ENCODE data around the gene CCNK. TPM values are rescaled to one million over a fixed set of nuclear protein-coding genes. Genes with fewer than 3 reads are reported as not detected.

CCNK gene
- total RNA-seq, 1 donor from 2014 or later = 64.8 TPM

DNA sequence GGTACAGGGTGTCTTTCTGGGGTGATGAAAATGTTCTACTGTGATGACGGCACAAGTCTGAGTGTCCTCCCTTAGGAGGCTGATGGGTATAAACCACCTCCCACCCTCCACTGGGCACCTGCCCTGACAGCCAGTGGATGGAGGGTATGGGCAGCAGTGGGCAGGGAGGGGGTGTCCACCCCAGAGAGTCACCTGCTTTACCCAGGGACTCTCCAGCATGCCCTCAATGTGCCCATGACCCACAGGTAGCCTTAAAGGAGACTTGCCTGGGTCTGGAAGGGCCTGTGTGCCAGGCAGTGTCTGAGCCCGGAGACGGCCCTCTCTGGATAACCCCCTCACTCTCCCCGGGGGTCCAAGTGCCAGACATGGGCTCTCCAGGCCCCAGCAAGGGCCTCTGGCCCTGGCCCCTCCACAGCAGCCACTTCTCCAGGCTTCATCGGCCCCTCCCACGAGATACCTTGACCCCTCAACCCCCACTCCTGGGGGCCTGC lies 38.8 kb downstream of the CCNK start:
- Mint-ChIP-seq H3K36me3 (ENCODE audit: insufficient read depth) (no peaks in the 10 kb centered on the region), H3K27ac (no peak overlapping the region), H3K4me3 (ENCODE audit: low read depth) (no peak overlapping the region), H3K4me1 (ENCODE audit: low read depth) (peaks cover 33% of the 10 kb centered on the region), H3K27me3 (no peaks in the 10 kb centered on the region), H3K9me3 (ENCODE audit: low read depth) (no peaks in the 10 kb centered on the region)
- TF ChIP-seq, protein P1, sequence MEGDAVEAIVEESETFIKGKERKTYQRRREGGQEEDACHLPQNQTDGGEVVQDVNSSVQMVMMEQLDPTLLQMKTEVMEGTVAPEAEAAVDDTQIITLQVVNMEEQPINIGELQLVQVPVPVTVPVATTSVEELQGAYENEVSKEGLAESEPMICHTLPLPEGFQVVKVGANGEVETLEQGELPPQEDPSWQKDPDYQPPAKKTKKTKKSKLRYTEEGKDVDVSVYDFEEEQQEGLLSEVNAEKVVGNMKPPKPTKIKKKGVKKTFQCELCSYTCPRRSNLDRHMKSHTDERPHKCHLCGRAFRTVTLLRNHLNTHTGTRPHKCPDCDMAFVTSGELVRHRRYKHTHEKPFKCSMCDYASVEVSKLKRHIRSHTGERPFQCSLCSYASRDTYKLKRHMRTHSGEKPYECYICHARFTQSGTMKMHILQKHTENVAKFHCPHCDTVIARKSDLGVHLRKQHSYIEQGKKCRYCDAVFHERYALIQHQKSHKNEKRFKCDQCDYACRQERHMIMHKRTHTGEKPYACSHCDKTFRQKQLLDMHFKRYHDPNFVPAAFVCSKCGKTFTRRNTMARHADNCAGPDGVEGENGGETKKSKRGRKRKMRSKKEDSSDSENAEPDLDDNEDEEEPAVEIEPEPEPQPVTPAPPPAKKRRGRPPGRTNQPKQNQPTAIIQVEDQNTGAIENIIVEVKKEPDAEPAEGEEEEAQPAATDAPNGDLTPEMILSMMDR (IDR thresholded peaks at IDR 0.05; ENCODE audit: unreplicated experiment) = no peak
- no peak for DNase-seq (ENCODE audit: low spot score, unreplicated experiment)

DNA sequence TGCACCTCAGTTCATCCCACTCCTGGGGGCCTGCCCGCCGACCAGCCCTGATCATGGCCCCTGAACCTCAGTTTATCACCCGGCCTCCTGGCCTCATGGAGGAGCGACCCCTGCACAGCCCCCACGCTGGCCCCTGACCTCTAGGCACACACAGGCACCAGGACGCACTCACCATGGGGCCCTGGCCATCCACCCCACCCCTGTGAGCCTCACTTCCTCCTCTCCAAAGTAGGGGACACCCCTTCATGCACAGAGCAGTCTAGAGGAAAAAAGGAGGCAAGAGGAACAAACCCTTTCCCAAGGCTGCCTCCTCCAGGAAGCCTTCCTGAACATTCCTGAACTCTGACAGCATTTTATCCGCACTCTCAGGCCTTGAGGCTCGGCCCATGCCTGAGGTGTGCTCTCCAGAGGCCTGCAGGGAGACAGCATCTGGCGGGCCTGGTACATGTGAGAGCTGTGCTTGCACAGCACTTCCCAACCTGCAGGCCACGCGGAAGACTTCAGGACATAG lies 39.4 kb downstream of the CCNK start:
- TF ChIP-seq, protein P1 (IDR thresholded peaks at IDR 0.05; ENCODE audit: unreplicated experiment) = no peak
- Mint-ChIP-seq H3K27ac (no peak overlapping the region), H3K4me3 (ENCODE audit: low read depth) (no peak overlapping the region), H3K9me3 (ENCODE audit: low read depth) (no peaks in the 10 kb centered on the region), H3K27me3 (no peaks in the 10 kb centered on the region), H3K4me1 (ENCODE audit: low read depth) (peaks cover 37% of the 10 kb centered on the region), H3K36me3 (ENCODE audit: insufficient read depth) (no peaks in the 10 kb centered on the region)
- DNase-seq (ENCODE audit: low spot score, unreplicated experiment) = no peak

DNA sequence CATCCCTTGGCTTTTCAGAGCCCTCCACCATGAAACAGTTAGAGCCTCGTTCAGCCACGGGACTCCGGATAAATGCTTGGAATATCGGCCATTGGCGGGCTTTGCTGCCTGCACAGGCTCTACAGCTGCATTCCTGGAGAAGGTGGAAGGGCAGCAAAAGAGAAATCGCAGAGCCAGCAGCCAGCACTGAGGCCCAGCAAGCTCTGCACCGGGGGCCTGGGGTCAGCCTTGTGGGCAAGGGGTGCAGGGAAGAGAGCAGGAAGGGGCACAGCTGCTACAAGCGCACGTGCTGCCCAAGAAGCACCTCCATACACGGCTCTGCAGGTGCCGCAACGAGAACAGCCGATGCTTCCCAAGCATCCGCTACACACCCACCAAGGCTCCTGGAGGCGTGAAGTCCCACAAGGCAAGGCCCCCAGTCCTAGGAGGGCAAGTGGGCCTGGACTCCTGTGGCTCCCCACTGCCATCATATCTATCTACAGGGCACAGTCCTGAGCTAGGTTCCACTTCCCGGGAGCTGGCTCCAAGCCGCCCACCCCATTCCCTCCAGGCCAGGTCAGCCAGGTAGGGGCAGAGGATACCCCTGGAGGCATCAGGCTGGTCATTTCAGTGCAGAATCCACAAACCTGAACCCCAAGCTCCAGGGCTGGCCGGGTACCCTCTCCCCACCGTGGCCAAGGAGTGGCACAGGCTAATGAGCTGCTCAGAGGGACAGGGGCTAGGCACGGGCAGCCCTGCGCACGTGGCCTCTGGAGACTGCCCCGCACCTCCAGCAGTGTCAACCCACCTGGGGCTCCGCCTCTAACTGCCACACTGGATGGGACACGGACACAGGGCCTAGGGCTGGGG lies 40.2 kb downstream of the CCNK start:
- Mint-ChIP-seq H3K27ac (no peak overlapping the region), H3K27me3 (no peaks in the 10 kb centered on the region), H3K36me3 (ENCODE audit: insufficient read depth) (no peaks in the 10 kb centered on the region), H3K4me3 (ENCODE audit: low read depth) (peak overlapping the region; percentile 40), H3K9me3 (ENCODE audit: low read depth) (no peaks in the 10 kb centered on the region), H3K4me1 (ENCODE audit: low read depth) (peaks cover 37% of the 10 kb centered on the region)
- TF ChIP-seq, protein P1 (IDR thresholded peaks at IDR 0.05; ENCODE audit: unreplicated experiment) = no peak
- DNase-seq (ENCODE audit: low spot score, unreplicated experiment) = no peak

DNA sequence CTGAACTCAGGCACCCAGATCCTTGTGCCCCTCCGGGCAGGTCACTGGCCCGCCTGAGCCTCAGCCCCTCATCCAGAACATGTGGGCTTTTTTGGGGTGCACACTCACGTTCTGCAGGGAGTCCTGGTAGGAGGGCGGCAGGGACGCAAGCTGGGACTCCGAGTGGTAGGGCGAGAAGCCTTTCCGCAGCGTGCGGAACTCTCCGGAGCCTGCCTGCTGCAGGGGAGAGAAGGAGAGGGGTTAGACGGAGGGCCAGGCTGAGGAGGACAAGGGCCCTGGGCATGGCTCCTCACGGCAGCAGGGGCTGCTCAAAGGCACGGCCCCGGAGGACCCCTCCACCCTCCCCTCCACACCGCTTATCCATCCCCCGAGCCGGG lies 40.8 kb downstream of the CCNK start:
- H3K36me3 Mint-ChIP-seq (ENCODE audit: insufficient read depth) = no peaks in the 10 kb centered on the region
- DNase-seq (ENCODE audit: low spot score, unreplicated experiment) = no peak
- H3K27ac Mint-ChIP-seq = peak overlapping the region; percentile 91
- H3K9me3 Mint-ChIP-seq (ENCODE audit: low read depth) = no peaks in the 10 kb centered on the region
- peak overlapping the region; percentile 40 for H3K4me3 Mint-ChIP-seq (ENCODE audit: low read depth)
- H3K4me1 Mint-ChIP-seq (ENCODE audit: low read depth) = peaks cover 37% of the 10 kb centered on the region
- no peaks in the 10 kb centered on the region for H3K27me3 Mint-ChIP-seq
- TF ChIP-seq, protein P1 (IDR thresholded peaks at IDR 0.05; ENCODE audit: unreplicated experiment) = no peak

DNA sequence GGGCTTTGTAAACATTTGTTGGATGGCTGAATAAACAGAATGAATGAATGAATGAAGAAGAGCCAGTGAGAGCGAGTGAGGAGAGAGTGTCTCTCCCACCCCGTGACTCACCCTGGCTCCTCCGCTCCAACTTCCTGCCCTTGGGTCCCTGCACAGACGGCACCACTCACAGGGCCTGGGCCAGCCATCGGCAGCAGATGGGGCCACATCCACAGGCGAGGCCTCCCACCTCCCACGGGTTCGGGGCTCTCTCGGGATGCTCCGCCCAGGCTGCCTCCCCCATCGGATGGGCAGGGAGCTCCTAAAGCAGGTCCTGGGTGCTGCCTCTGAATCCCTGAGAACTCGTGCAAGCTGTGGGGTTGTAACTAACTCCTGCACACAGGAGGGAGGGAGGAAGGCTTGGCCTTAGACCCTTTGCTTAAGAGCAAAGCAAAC lies 41.3 kb downstream of the CCNK start:
- H3K36me3 Mint-ChIP-seq (ENCODE audit: insufficient read depth) = no peaks in the 10 kb centered on the region
- H3K4me3 Mint-ChIP-seq (ENCODE audit: low read depth) = peak overlapping the region; percentile 38
- no peaks in the 10 kb centered on the region for H3K9me3 Mint-ChIP-seq (ENCODE audit: low read depth)
- TF ChIP-seq, protein P1 (IDR thresholded peaks at IDR 0.05; ENCODE audit: unreplicated experiment) = no peak
- no peaks in the 10 kb centered on the region for H3K27me3 Mint-ChIP-seq
- no peak for DNase-seq (ENCODE audit: low spot score, unreplicated experiment)
- H3K4me1 Mint-ChIP-seq (ENCODE audit: low read depth) = peaks cover 37% of the 10 kb centered on the region
- peak overlapping the region; percentile 91 for H3K27ac Mint-ChIP-seq

Data from progenitor cell of endocrine pancreas (in vitro differentiated cells).